Activated effector memory CD4-positive, alpha-beta T cell treated with Interleukin-2 at 50 U/mL for 16 hours (primary cell): ENCODE measurements around the gene RNF182.
"Not testable (repeated sequence)": the region's sequence is repeated elsewhere in the genome, so short reads cannot be mapped to it uniquely, and the experiment has no call there.

Experiments used
- DNase-seq: peaks from one replicate; pipeline ENCODE4 v3.0.0-alpha.2; 2020

RNF182 gene

DNA sequence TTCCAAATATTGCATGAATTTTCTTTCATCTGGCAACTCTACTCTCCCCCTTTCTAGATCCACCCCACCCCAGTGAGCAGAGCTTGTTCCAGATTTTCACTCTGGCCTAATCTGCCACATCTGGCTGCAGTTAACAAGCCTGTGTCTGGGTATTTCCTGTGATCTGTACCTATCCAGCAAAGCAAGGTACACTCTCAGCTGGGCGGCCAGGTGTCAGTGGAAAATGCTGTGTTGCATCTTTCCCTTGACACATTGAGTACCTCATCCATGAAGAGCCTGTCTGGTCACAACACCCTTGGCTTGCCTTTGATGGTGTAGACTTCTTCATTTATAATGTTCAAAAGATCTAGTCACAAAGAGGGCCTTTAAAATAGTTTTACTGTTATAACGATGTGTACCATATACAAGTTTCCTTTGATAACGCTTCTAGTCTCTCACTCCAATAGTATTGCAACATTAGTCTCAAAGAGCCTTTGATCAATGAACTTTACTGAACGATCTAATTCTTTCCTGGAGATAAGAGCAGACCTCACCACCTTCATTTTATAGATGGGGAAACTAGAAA lies 6.0 kb upstream of the RNF182 start:
- no peak for DNase-seq

DNA sequence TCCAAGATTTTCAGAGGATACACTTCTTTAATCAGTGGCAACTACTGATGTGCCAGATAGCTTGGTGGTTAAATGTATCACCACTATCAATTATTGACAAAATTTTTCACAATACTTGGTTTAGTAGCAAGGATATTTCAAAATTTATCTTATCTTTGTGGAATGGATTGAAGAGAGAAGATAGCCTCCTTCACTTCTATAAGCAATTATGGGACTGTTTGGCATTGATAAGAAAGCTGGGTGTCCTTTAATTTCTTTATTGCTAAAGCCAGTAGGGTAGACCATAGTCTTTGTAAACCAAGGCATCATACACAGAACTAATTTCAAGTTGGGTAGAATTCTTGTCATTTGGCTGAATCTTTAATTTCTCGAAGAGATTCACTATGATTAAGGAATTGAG lies 4.9 kb upstream of the RNF182 start:
- DNase-seq: no peak

- DNase-seq: no peak
These were observed 4.2 kb upstream of the RNF182 start for GRCh38 chr6:13920552-13920951.

DNA sequence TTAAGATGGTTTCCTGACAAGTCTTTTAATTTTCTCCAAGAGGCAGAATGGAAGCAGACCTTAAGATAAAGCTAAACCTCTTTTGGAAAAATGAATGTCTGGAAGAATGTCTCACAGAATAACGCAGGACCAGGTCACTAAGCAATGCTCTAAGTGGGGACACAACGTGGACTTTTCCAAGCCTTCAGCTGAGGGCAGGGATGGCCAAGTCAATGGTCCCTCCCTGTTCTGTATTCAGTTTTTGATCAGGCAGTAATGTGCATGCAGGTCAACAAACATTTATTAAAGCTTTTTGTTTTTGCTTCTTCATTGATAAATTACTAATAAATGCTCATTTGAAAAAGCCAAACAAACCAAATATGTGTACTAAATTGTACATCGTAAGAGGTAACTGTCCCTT lies 2.0 kb upstream of the RNF182 start:
- DNase-seq: no peak

DNA sequence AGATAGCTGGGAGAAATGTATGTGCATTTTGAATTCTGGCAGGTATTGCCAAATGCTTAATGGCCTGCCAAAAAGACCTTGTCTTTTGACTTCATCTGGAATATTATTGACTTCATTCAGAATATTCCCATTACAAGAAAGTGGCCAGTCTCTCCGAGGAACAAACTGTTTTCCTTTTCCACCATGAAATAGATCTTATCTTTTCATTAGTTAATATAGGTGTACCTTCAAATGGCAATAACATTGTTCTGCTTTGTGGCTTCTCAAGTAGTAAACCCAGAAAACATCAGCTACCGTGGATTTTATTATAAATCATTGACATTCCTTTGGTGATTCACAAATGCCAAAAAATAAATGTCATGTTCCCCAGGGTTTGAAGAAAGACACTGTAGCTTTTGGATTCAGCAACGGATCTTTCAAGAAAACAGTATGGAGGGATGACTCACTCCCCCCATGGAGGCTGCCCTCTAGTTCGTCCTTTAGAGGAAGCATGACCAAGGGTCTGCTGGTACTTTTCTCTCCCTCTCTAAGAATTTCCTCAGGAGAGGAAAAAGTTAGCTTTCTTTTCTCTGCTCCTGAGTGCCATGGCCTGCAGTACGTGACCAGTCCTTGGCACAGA lies 1.1 kb upstream of the RNF182 start:
- no peak for DNase-seq

- DNase-seq: peak; percentile 12
These were observed 405 bp upstream of the RNF182 start for GRCh38 chr6:13924146-13924948.

GRCh38 chr6:13926378-13926777 lies 1.6 kb downstream of the RNF182 start:
- no peak for DNase-seq

GRCh38 chr6:13927203-13927602 lies 2.5 kb downstream of the RNF182 start:
- no peak for DNase-seq

DNA sequence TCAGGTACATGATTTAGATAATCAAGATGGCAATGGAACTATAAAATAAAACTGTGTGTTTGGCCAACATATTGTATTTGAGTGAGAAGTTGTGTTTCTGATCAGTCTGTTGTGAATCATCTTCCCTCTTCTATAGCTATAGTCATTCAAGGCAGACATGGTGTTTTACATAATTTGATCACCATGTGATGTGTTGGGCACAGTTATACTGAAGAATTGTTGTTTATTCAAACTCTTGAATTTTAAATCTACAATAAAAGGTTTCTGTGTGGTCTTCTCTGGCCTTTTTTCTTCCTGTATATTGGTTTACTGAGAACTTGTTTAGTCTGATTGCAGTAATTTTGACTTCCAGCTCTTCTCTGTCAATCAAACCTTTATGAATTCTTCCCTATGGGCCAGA lies 4.4 kb downstream of the RNF182 start:
- DNase-seq: no peak

- no peak for DNase-seq
These were observed 7.1 kb downstream of the RNF182 start for GRCh38 chr6:13931797-13932402.

DNA sequence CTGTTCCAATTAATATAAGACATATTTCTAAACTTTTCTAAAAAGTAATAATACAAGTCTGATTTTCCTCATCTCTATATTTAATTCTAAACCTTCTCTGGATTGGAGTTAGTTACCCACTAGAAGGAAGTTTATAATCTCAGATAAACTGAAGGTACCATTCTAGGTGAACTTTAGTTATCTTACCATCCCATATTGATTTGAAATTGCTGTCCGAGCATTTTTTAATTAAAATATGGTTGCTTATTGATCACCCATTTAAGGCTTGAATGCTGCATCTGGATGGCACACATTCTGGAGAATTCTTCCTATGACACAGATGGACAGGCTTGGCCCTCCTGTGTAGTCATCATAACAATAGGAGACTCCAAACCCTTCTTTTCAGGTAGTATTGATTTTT lies 8.0 kb downstream of the RNF182 start:
- DNase-seq: no peak

DNA sequence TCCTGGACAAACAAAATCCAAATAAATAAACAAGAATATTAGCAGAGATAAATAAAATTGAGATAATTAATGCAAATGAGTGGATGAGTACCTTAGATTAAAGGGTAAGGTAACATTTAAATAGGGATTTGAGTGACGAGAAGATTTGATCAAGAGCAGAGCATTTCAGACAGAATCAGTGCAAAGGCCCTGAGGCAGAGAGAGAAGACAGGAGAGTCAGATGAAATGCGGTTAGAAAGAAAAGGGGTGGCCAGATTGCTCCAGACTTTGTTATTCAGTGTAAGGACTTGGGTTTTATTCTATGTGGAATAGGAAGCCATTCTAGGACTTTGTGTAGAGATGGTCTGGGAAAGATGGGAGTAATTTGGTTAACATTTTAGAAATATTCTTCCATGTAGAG lies 10.0 kb downstream of the RNF182 start:
- no peak for DNase-seq

GRCh38 chr6:13935190-13935880 lies 10.6 kb downstream of the RNF182 start:
- DNase-seq: no peak

GRCh38 chr6:13935881-13936261 lies 11.1 kb downstream of the RNF182 start:
- not testable (repeated sequence) for DNase-seq

GRCh38 chr6:13941902-13942301 lies 17.1 kb downstream of the RNF182 start:
- no peak for DNase-seq

DNA sequence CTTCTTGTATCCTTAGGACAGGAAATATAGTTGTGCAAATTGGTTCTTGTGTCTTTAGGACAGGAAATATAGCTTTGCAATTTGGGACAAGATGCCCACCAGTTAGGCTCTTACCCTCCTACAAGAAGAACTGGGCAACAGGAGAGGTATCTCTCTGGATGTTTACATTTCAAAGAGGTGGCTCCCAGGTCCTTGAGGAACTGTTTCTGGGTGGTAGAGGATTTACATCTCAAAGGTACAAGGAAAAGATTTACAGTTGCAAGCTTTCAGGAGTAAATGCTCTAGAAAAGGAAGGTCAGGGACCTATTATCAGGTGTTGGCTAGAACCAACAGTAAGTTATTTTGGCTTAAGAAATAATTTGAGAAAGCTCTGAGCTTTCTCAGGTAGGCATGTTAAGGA lies 19.2 kb downstream of the RNF182 start:
- DNase-seq: no peak

GRCh38 chr6:13946506-13946905 lies 21.8 kb downstream of the RNF182 start:
- DNase-seq: no peak

DNA sequence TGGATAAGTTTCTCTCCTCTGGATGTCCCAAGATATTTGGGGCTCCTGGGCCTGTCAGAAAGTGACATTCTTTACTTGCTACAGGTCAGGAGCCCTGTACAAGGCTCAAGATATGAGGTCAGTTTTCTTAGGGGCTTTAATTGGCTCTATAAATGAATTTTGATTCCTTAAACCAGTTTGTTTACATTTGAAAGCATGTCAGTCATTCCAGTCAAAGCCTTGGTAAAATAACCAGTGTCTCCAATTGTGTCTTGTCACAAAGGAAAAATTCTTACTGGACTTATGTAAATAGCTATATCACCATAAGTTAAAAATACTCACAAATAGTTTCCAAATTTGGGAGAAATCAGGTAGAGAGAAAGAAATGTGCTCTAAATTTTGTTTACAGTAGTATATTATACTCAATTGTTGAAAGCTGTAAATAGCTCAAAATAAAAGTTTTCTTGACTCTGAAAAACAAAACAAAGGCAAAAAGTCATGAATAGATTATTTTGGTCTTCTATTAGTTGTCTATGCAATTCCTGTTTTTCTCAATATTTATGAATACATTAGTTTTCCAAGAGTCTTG lies 22.9 kb downstream of the RNF182 start:
- DNase-seq: no peak

- DNase-seq: no peak
These were observed 27.3 kb downstream of the RNF182 start for GRCh38 chr6:13952101-13952500.

- DNase-seq: no peak
These were observed 28.4 kb downstream of the RNF182 start for GRCh38 chr6:13953061-13953705.

DNA sequence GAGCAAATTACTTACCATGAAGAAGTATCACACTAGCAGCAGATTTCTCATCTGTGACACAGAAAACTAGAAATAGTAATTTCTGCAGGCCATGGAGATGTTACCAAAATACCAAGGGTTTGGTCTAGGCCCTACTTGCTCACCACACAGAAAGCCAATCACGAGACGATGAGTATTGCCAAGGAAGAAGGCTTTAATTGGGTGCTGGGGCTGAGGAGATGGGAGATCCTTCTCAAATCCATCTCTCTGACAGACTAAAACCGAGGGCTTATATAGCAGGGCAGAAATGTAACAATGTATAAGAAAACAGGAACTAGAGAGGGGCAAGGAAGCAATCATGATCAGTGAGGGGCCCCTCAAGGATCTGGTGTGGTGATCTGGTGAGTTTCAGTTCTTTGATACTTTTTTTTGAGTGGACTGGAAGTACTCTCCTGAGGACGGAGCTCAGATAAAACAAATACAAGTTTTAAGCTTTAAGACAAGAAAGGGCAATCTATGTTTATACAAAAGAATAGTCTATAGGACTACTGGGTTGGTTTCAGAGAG lies 40.9 kb downstream of the RNF182 start:
- no peak for DNase-seq

DNA sequence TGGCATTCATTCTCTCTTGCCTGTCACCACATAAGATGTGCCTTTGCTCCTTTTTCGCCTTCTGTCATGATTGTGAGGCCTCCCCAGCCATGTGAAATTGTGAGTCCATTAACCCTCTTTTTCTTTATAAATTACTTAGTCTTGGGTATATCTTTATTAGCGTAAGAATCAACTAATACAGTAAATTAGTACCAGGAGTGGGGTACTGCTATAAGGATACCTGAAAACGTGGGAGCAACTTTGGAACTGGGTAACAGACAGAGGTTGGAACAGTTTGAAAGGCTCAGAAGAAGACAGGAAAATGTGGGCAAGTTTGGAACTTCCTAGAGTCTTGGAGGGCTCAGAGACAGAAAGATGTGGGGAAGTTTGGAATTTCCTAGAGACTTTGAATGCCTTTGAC lies 46.6 kb downstream of the RNF182 start:
- no peak for DNase-seq
